Activated CD4-positive, alpha-beta T cell treated with anti-CD3 and anti-CD28 coated beads for 24 hours (primary cell): Measurements from ENCODE around the gene CLVS2.

Experiments
- DNase-seq, 2 donors: peaks; one replicate each; pipeline ENCODE4 v3.0.0-alpha.2; 2020; ENCODE audit warnings: low read depth in 2 of 2

Gene CLVS2

GRCh38 chr6:123024976-123025375 is 28.9 kb downstream of the CLVS2 start:
- no peak for DNase-seq

DNA sequence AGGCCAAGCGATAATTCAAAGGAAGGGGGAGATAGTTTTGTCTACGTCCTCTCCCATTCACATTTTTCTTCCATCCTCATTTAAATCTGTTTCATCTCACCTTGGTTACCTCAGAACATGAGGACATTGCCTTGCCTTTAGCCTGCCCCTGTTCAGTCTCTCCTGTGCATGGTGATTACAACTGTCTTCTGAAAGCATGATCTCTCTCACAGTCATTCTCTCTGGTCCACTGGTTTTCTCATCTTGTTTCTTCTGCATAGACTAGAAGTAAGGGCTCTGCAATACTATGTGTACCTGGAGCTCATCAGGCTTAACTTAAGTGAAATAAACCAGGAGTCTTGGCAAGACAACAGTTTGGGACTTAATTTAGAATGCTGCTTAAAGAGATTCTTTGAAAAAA is 31.4 kb downstream of the CLVS2 start:
- DNase-seq, result no peak

GRCh38 chr6:123028263-123028662 is 32.2 kb downstream of the CLVS2 start:
- no peak for DNase-seq

DNA sequence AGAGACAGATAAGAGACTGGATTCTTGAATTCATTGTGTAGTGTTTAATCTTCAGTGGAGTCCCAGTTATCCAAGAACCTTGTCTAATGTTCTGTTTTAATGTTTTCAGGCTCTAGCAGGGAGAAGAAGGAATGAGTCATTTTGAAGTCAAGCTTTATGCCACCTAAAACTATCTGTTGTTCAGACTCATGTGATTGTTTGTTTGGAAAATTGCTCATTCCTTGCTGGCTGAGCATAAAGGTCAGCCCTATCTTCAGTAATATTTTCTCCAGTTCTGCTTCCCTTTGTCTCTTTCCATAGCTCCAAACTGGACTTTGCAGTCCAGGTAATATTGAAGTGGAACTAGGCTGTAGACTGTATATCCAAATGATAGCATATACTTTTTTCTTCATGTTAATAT is 34.2 kb downstream of the CLVS2 start:
- DNase-seq, result no peak

DNA sequence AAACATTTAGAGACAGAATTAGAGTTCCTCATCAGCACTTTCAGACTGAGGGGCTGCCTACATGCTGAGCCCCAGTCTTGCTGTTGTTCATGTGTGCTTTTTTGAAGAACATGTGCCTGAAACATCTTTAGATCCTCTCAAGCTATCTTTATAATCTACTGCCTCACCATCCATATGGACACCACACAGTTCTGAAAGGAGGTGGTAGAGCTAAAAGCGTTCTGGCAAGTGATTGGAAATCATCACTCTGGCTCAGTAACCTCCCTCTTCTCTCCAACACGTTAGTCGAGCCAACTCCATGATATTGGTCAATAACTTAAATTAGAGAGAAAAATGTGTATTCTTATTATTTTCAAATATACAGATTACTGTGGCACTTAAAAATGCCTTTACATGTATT is 40.6 kb downstream of the CLVS2 start:
- no peak for DNase-seq

GRCh38 chr6:123039431-123039830 is 43.4 kb downstream of the CLVS2 start:
- DNase-seq, result no peak

DNA sequence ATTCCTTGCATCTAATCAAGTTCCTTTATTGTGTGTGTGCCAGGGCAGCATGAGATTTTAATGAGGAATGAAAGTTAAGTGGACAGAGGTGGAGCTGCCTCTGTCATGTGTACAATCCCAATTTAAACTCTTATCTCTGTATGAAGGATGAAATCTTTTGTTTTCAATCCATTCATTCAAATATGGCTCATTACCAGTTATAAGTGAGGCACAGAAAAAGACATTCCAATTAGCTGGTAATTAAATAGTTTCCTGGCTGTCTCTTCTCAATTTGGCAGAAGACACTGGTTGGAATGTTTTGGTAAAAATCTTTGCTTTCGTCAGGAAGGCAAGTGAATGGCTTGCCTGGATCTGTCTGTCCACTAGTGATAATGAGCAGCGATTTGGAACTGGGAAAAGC is 46.4 kb downstream of the CLVS2 start:
- no peak for DNase-seq

- DNase-seq, result no peak
Observed at GRCh38 chr6:123044341-123044860, 48.4 kb downstream of the CLVS2 start.

DNA sequence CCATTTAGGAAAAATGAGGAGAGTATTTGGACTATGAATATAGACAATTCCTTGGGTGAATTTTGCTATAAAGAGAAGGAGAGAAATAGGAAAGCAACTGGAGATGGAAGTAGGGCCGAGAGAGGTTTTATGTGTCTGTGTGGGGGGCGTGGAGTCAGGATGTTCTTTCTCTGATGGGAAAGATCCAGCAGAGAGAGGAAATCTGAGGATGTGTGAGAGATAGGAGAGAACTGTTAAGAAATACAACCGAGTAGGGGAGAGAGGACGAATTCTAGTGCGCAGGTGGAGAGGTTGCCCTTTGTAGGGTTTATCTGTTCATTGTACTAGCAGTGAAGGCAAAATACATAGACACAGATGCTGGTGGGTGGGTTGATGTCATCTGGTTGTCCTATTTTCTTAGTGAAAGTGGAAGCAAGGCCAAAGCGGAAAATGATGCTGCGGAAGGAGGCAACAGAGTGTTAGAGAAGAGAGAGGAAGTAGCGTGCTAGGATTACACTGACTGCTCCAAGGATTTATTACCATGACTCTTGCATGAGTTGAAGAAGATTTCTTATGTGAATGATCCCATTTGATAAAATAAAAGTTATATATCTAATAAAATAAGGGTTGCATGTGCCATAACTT is 57.7 kb downstream of the CLVS2 start:
- no peak for DNase-seq

DNA sequence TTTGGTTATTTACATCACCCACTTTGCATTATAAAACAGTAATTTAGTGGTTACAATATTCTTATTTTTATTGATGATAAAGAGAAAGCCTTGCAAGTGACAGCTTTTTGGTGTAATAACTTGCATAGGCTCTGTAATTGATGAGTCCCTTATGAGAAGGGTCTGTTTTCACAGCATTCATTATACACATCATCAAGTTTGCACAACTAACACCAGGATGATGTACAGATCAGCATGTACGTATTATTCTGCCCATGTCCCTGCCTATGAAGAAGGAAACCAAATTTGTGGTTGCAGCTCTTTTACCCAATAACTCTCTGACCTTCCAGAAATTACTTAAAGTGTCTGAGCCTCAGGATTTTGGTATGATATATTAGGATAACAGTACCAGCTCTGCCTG is 59.2 kb downstream of the CLVS2 start:
- DNase-seq, result no peak

- no peak for DNase-seq
Observed at GRCh38 chr6:123062670-123063069, 66.6 kb downstream of the CLVS2 start.

DNA sequence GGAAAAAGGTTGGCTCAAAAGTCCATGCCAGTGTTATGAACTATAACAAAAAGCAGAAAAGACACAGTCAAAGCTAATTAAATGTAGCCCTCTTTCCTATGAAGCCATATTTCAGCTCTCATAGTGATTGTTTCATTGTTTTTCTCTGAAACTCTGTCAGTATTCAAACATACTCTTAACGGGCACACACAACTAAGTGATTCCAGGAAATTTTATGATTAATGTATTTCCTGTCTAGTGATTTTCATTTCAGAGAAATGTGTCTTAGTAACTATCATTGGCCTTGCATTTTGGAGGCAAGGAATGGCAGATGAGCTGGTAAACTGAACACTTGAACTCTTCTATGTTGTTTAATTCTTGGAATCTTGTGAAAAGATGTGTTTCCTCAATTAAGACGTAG is 68.0 kb downstream of the CLVS2 start:
- no peak for DNase-seq

DNA sequence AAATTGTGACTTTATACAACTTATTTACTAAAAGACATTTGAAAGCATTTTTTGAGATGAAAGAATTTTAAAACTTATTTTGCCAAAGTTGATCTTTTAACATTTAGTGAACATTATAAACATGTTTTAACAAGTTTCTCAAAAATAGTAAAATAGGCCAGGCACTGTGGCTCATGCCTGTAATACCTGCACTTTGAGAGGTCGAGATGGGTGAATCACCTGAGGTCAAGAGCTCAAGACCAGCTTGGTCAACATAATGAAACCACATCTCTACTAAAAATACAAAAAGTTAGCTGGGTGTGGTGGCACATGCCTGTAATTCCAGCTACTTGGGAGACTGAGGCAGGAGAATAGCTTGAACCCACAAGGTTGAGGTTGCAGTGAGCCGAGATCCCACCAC is 78.6 kb downstream of the CLVS2 start:
- no peak for DNase-seq

DNA sequence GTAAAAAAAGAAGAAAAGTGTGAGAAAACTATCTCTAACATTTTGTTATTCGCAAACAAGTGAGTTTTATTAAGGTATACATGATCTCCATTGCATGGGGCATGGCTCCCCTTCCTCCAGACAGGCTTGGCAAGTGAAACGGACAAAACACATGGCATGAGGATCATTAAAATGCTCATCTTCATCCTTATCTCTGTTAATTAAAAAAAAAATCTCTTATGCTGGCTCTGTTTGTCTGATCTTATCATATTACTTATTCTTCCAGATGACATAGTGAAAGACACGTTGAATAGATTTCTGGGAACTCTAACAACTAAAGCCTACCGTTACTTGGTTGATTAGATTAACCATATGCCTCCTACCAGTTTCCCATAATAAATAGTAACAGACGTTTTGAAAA is 89.4 kb downstream of the CLVS2 start:
- no peak for DNase-seq

DNA sequence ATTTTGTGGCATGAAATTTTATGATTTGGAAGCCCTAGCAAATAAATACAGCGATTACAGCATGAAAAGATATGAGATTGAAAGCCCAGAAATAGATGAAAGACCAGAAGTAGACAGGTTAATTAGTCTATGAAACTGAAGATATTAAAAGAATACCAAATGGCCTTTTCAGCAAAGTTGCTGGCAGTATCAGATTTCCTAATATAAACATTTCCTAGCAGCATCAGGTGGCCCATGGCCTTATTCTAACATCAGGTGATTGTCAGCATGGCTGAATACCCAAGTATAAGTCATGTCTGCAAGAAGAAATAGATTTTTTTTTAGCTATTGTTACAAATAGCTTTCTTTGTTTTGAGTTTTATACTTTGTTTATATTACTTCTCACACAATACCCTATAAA is 93.2 kb downstream of the CLVS2 start:
- no peak for DNase-seq

GRCh38 chr6:123091091-123091895 is 95.3 kb downstream of the CLVS2 start:
- no peak for DNase-seq

GRCh38 chr6:123091896-123092271 is 95.8 kb downstream of the CLVS2 start:
- DNase-seq, result no peak

DNA sequence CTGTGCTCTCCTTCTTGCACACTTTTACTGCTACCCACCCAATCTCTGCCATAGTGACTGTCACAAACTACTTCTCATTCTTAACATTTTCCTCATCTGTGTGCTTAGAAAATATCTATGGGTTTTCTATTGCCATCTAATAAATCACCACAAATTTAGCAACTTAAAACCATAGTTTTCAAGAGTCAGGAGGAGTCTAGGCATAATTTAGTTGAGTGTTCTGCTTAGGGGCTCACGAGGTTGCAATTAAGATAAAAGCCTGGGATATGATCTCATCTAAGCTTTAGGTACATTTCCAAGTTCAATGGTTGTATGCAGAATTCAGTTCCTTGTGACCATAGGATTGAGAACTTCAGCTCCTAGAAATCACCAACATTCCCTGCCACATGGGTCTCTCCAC is 98.8 kb downstream of the CLVS2 start:
- no peak for DNase-seq

- DNase-seq, result no peak
Observed at GRCh38 chr6:123105561-123105960, 109.5 kb downstream of the CLVS2 start.

DNA sequence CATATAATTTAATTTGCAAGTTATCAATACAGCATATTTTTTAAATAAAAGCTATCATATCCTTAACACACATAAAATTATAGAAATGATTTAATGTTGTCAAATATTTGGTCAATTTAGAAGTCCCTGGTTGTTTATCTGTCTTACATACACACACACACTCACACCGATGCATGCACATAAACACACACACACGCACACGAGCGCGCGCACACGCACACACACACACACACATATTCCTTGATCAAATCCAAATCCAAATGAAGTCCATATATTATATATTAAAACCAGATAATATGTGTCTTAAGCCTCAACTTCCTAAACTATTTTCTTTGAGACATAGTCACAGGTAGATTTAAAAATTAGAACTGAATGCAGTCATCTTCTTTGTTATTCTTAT is 120.3 kb downstream of the CLVS2 start:
- DNase-seq, result no peak

DNA sequence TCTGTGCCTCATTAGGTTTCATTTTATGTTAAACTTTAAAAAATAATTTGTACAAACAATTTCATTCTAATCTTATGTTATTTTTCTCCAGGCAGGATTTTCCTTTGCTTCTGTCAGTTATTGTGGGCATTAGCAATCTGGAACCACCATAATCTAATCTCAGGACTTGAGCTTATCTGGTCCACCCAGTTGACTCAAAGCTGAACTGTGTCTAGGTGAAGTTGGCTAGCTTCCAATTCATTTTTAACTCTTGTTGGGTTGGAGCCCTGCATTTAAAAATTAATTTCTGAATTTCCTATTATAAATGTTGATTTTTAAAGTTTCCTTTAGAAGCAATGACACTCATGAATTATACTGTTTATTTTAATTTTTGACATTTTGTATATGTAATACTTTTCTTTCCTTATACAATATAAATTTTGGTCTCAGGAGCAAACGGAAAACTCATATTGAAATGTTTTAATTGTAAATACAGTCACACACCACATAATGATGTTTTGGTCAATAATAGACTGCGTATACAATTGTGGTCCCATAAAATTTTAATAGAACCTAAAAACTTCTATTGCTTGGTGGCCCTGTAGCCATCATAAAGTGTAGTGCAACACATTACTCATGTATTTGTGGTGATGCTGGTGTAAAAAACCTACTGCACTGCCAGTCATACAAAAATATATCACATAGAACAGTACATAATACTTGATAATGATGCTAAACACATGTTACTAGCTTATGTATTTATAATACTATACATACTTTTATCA is 121.3 kb downstream of the CLVS2 start:
- no peak for DNase-seq

DNA sequence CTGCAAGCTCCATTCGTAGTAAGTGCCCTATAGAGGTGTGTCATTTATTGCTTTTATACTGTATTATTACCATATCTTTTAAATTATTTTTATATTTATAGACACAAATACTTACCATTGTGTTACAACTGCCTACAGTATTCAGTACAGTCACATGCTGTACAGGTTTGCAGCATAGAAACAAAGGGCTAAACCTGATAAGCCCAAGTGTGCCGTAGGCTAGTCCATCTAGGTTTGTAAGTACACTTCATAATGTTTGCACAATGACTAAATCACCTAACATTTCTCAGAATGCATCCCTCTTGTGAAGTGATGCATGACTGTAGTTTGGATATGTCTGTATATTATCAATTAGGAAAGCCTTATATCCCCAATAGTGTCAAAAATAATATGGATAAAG is 122.8 kb downstream of the CLVS2 start:
- no peak for DNase-seq
